GM12801 (cell line): ENCODE data around the gene ZPBP.

Experiments
- TF ChIP-seq, protein P1 (sequence below): IDR thresholded peaks from one replicate; pipeline ENCODE4 v1.5.1; 2011; ENCODE audit warnings: control low read depth; ENCODE audit not compliant: insufficient read length; ENCODE audit errors: extremely low read depth

Gene ZPBP

DNA sequence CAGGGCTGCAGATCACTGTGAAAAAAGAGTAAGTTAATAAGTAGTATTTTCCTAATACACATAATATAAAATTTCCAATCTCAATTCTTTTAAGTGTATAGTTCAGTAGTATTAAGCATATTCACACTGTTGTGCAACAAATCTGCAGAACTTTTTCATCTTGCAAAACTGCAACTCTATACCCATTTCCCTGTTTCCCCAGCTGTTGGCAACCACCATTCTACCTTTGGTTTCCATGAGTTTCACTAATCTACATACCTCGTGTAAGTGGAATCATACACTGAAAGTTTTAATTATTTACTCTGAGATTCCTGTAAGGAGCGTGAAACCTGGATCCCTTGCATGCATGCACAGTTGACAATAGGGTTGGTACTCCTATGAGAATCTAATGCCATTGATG is 155.4 kb downstream of the ZPBP start:
- TF ChIP-seq, protein P1, sequence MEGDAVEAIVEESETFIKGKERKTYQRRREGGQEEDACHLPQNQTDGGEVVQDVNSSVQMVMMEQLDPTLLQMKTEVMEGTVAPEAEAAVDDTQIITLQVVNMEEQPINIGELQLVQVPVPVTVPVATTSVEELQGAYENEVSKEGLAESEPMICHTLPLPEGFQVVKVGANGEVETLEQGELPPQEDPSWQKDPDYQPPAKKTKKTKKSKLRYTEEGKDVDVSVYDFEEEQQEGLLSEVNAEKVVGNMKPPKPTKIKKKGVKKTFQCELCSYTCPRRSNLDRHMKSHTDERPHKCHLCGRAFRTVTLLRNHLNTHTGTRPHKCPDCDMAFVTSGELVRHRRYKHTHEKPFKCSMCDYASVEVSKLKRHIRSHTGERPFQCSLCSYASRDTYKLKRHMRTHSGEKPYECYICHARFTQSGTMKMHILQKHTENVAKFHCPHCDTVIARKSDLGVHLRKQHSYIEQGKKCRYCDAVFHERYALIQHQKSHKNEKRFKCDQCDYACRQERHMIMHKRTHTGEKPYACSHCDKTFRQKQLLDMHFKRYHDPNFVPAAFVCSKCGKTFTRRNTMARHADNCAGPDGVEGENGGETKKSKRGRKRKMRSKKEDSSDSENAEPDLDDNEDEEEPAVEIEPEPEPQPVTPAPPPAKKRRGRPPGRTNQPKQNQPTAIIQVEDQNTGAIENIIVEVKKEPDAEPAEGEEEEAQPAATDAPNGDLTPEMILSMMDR = no peak

DNA sequence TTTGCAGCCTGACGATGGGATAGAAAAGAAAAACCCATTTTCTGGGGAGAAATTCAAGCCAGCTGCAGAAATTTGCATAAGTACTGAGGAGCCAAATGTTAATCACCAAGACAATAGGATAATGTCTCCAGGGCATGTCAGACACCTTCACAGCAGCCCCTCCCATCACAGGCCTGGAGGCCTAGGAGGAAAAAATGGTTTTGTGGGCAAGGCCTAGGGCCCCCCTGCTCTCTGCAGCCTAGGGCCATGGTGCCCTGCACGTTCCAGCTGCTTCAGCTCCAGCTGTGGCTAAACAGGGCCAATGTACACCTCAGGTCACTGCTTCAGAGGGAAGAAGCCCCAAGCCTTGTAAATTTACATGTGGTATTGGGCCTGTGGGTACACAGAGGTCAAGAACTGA is 161.4 kb downstream of the ZPBP start:
- TF ChIP-seq, protein P1 = no peak

DNA sequence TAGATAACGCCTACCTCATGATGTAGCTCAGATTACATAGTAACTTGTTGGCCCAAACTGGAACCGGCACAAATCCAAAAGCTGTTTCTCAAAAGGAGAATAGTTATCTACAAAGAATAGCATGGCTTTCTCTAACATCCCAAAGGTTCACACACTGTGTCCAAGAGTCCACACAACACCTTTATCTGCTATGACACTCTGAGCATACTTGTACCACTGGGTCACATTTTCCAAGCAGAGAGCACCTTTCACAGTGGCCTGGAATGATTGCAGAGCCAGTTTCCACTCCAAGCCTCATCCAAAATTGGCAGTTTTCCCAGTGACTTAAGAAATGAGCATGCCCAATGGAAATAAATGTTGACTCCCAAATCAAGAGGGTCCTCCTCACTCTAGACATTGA is 164.3 kb downstream of the ZPBP start:
- TF ChIP-seq, protein P1 = no peak

DNA sequence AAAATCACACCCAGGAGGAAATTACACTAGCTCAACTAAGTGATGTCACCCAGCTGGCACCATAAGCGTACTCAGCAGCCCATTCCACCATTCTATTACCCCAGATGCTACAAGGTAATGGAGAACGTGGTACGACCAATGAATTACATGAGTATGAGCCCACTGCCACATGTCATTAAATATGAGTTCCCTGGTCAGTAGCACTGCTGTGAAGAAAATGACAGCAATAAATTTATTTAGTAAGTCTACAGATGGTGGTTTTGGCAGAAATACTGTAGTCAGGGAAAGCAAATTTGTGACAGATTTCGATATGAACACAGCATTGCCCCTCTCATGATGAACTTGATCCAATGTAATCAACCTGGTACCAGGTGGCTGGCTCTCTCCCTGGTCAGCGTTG is 165.4 kb downstream of the ZPBP start:
- TF ChIP-seq, protein P1 = no peak

DNA sequence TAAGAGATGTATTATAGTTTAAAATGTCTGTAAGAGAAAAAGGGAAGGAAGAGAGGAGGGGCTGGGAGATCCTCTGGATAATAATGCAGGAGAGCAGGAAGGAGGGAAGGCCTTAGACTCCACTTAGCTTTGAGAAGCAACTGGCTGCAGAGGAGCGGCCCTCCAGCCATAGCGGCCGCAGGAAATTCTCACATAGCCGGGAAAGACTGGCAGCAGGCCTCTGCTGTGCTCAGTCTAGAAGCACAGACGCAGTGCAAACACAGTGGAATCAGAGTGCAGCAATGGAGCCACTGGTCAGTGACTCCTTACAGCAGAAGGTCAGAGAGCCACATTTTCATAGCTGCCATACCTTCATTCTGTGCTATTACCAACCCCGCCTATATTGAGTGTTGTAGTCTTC is 166.3 kb downstream of the ZPBP start:
- TF ChIP-seq, protein P1 = no peak

DNA sequence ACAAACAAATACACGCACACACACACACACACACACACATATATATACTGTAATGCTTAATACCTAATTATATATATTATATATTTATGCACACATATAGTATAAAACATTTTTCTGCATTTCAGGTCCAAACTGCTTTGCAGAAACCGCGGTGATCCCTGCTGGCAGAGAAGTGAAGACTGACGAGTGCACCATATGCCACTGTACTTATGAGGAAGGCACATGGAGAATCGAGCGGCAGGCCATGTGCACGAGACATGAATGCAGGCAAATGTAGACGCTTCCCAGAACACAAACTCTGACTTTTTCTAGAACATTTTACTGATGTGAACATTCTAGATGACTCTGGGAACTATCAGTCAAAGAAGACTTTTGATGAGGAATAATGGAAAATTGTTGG is 181.1 kb downstream of the ZPBP start:
- TF ChIP-seq, protein P1 = no peak

DNA sequence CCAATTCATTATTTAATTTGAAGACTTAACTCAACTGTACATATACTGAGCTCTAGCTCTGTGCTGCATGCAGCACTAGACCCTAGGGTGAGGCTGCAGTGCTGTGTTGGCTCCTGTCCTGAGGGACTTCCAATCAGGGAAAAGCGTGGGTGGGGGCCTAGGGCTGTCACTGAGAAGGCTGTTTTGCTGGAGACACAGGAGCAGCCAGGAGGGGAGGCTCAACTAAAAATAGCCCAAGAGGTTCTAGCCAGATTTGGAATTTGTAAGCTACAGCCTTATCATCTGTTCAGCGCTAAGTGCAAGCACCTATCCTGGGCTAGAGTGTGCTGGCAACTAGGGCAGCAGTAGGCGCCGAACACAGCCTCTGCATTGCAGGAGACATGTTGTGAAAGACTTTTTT is 198.5 kb downstream of the ZPBP start:
- TF ChIP-seq, protein P1 = no peak

DNA sequence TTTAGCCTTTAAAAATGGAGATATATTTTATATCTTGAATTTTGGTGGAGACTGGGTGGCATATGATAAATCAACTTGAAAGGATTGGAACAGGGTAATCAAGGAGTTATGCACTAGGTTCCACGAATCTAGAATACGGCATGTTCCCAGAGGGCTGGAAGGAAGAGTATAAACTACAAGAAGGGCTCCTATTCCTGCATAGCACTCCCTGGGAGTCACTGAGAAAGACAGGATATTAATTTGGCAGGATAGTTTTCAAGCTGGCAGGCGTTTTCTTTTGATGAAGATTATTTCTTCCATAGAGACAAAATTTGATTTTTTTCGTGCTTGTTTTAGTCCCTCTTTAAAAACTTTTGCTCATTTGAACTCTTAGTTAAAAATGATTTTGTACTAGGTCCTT is 199.9 kb downstream of the ZPBP start:
- TF ChIP-seq, protein P1 = no peak
